AG10803 (cell line): ENCODE data around the gene GOLGA3.
"Not testable (repeated sequence)": the region's sequence is repeated elsewhere in the genome, so short reads cannot be mapped to it uniquely, and the experiment has no call there.

ENCODE experiments used
- DNase-seq: peaks from one replicate; pipeline ENCODE4 v3.0.0; 2010; ENCODE audit warnings: low read depth
- H3K4me3 ChIP-seq: 2 replicates; pipeline ENCODE4 v1.5.1; 2011; ENCODE audit warnings: mild to moderate bottlenecking, low read length, control low read depth
- TF ChIP-seq, protein P1 (sequence below): conservative IDR thresholded peaks from 2 replicates; pipeline ENCODE4 v1.5.1; 2011; ENCODE audit warnings: mild to moderate bottlenecking, low read length, control low read depth, inconsistent platforms

Gene GOLGA3

DNA sequence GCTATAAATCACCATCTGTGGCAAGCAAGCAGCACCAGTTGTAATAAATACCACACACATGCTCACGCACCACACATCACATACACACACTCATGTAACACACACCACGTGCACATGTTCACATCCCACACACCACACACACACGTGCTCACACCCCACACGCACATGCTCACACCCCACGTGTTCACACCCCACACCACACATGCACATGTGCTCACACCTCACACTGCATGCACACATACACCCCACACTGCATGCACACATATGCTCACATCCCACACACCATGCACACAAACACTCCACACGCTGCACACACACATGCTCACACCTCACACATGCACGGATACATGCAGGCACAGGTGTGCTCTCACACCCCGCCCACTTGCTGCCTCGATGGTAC is 44.1 kb downstream of the GOLGA3 start:
- DNase-seq: no peak
- no peak overlapping the region for H3K4me3 ChIP-seq
- TF ChIP-seq, protein P1, sequence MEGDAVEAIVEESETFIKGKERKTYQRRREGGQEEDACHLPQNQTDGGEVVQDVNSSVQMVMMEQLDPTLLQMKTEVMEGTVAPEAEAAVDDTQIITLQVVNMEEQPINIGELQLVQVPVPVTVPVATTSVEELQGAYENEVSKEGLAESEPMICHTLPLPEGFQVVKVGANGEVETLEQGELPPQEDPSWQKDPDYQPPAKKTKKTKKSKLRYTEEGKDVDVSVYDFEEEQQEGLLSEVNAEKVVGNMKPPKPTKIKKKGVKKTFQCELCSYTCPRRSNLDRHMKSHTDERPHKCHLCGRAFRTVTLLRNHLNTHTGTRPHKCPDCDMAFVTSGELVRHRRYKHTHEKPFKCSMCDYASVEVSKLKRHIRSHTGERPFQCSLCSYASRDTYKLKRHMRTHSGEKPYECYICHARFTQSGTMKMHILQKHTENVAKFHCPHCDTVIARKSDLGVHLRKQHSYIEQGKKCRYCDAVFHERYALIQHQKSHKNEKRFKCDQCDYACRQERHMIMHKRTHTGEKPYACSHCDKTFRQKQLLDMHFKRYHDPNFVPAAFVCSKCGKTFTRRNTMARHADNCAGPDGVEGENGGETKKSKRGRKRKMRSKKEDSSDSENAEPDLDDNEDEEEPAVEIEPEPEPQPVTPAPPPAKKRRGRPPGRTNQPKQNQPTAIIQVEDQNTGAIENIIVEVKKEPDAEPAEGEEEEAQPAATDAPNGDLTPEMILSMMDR: no peak

DNA sequence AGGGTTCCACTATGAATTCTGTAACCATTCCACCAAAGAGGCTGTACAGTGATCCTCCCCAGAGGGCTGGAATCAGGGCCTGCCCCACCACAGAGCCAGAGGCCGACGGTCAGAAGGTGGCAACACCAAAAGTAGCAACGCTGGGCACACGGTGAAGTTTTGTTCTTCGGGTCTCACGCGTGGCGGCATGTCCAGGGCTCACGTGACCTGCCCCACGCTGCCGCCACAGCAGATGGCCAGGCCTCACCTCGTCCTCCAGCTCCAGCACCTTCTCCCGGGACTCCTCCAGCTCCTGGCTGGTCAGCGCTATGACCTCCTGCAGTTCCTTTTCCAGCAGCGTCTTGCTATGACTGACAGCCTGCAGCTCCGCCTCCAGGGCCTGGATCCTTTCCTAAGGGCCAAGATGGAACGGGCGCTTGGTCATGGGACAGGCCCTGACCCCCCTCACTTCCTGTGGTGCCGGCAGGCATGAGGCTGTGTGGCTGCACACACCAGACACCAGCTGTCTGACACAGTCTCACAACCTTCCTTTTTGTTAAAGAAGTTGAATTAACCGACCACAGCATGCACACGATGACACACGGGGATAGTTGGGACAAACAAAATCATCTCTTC is 44.6 kb downstream of the GOLGA3 start:
- TF ChIP-seq, protein P1: no peak
- no peak overlapping the region for H3K4me3 ChIP-seq

DNA sequence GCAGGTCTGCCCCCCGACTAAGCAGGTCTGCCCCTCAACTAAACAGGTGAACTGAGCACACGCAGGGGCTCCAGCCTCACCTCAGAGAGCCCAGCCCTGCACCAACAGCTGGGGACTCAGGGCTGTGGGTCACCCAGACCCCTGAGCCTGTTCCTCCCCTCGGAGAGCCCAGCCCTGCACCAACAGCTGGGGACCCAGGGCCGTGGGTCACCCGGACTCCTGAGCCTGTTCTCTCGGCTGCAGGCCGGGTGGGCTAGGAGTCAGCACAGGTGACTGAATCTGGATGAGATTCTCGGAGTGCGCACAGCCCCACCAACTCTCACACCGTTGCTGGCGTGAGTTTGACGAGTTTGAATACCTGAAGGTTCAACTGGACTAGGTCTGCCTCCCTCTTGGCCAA is 46.7 kb downstream of the GOLGA3 start:
- H3K4me3 ChIP-seq: no peak overlapping the region
- TF ChIP-seq, protein P1: no peak
- DNase-seq: no peak

More for the DNA sequence above, 44.6 kb downstream of the GOLGA3 start:
- no peak for DNase-seq

DNA sequence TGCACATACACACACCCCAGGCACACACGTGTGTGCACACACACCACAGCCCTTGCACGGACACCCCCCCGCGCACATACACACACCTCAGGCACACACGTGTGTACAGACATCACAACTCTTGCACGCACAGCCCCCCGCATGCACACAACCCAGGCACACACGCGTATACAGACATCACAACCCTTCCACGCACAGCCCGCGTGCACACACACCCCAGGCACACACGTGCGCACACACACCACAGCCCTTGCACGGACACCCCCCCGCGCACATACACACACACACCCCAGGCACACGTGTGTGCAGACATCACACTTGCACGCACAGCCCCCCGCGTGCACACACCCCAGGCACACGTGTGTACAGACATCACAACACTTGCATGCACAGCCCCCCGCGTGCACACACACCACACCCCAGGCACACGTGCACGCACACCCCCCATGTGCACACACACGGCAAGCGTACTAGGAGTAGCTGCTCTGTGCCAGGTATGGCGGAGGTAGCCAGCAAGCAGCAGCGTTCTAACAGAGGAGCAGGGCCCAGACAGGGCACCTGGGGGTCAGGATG is 48.8 kb downstream of the GOLGA3 start:
- DNase-seq: no peak
- TF ChIP-seq, protein P1: no peak
- H3K4me3 ChIP-seq: no peak overlapping the region

DNA sequence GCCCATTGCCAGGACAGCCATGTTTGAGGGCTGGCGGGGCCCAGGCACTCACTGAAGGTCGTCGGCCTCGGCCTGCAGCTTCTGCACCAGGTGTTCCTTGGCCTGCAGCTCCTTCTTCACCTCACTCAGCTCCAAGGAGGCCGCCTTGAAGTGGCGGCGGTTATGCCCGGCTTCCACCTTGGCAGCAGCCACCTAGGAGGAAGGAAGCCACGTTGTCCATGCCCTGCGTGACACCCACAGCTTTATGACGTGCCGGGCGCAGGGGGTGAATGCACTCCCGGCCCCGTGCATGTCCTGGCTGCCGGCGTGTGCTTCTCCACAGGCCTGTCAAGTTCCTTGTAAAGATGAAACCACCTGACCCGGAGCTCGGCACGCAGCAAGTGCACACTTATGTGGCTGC is 51.1 kb downstream of the GOLGA3 start:
- TF ChIP-seq, protein P1: no peak
- DNase-seq: no peak
- no peak overlapping the region for H3K4me3 ChIP-seq

DNA sequence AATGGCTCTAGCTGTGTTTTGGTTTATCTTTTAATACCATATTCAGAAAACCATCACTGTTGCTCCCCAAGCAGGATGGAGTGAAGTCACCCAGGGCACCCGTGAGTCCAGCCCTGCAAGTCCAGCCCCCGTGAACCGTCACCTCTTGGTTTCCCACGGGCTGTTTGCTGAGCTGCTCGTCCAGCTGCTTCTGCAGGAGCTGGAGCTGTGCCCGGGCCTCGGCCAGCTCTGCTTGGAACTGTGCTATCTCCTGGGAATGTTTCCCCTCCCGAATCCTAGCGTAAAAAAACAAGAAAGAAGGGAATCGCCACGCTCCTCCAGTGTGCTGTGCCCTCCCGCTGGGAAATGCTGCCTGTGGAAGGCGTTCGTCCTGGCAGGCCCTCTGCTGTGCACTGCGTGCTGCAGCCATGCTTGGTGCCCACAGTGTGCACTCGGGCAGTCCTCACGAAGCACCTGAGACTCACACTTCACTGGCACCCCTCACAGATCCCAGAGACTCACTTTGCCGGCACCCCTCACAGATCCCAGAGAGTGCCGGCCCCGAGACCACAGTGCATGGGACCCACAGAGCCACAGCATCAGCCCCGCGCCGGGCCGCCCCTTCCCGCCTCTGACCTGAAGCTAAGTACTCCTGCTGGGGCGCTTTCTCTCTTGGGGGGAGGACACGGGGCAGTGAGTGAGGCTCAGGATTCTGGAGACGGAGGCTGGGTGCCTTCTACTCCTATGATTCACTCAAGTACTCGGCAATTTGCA is 51.7 kb downstream of the GOLGA3 start:
- TF ChIP-seq, protein P1: no peak
- H3K4me3 ChIP-seq: no peak overlapping the region
- DNase-seq: no peak

DNA sequence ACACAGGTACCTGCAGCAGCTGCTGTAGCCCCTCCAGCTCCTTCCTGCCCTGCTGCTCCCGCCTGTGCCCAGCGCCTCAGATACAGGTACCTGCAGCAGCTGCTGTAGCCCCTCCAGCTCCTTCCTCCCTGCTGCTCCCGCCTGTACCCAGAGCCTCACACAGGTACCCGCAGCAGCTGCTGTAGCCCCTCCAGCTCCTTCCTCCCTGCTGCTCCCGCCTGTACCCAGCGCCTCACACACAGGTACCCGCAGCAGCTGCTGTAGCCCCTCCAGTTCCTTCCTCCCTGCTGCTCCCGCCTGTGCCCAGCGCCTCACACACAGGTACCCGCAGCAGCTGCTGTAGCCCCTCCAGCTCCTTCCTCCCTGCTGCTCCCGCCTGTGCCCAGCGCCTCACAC is 52.4 kb downstream of the GOLGA3 start:
- not testable (repeated sequence) for H3K4me3 ChIP-seq, DNase-seq
